RWPE2 (cell line): Measurements from ENCODE around the gene FBXL13.
"Not testable (repeated sequence)": the region's sequence is repeated elsewhere in the genome, so short reads cannot be mapped to it uniquely, and the experiment has no call there.

Experiments used
- ATAC-seq: fragments of 200-7000 bp; cut with Tn5 transposase; 3 replicates; pipeline ENCODE4 v1.9.1; 2021; ENCODE audit warnings: low read depth
- DNase-seq: peaks from one replicate; pipeline ENCODE4 v3.0.0-alpha.2; 2020; ENCODE audit warnings: low spot score
- H3K27ac ChIP-seq: fragments of 450-650 bp; 2 replicates; pipeline ENCODE4 v1.5.1; 2017; ENCODE audit warnings: mild to moderate bottlenecking; ENCODE audit not compliant: poor library complexity, severe bottlenecking
- H3K27me3 ChIP-seq: fragments of 250-450 bp; sonication (Bioruptor Pico); 2 replicates; pipeline ENCODE4 v1.5.1; 2021; ENCODE audit warnings: mild to moderate bottlenecking, moderate library complexity; ENCODE audit not compliant: insufficient read depth, poor library complexity, severe bottlenecking
- H3K36me3 ChIP-seq: fragments of 250-450 bp; sonication (Bioruptor Pico); 2 replicates; pipeline ENCODE4 v1.5.1; 2020; ENCODE audit warnings: low read depth, mild to moderate bottlenecking, moderate library complexity
- H3K4me1 ChIP-seq: fragments of 250-450 bp; sonication (Bioruptor Pico); 2 replicates; pipeline ENCODE4 v1.5.1; 2021; ENCODE audit warnings: mild to moderate bottlenecking, moderate library complexity; ENCODE audit not compliant: insufficient read depth, poor library complexity, severe bottlenecking
- H3K4me3 ChIP-seq: fragments of 250-450 bp; sonication (Bioruptor Pico); 2 replicates; pipeline ENCODE4 v1.5.1; 2021; ENCODE audit warnings: mild to moderate bottlenecking, moderate library complexity; ENCODE audit not compliant: severe bottlenecking
- H3K9me3 ChIP-seq: fragments of 250-450 bp; sonication (Bioruptor Pico); 2 replicates; pipeline ENCODE4 v1.5.1; 2021; ENCODE audit warnings: mild to moderate bottlenecking, moderate library complexity; ENCODE audit not compliant: severe bottlenecking
- TF ChIP-seq, protein P1 (sequence below): fragments of 450-650 bp; IDR thresholded peaks from one replicate; pipeline ENCODE4 v1.5.1; 2017; ENCODE audit warnings: mild to moderate bottlenecking, moderate library complexity; ENCODE audit not compliant: poor library complexity, severe bottlenecking

Gene FBXL13

GRCh38 chr7:102840404-102840803 is 234.2 kb downstream of the FBXL13 start:
- TF ChIP-seq, protein P1, sequence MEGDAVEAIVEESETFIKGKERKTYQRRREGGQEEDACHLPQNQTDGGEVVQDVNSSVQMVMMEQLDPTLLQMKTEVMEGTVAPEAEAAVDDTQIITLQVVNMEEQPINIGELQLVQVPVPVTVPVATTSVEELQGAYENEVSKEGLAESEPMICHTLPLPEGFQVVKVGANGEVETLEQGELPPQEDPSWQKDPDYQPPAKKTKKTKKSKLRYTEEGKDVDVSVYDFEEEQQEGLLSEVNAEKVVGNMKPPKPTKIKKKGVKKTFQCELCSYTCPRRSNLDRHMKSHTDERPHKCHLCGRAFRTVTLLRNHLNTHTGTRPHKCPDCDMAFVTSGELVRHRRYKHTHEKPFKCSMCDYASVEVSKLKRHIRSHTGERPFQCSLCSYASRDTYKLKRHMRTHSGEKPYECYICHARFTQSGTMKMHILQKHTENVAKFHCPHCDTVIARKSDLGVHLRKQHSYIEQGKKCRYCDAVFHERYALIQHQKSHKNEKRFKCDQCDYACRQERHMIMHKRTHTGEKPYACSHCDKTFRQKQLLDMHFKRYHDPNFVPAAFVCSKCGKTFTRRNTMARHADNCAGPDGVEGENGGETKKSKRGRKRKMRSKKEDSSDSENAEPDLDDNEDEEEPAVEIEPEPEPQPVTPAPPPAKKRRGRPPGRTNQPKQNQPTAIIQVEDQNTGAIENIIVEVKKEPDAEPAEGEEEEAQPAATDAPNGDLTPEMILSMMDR, result no peak
- H3K4me3 ChIP-seq, result no peak overlapping the region
- ATAC-seq, result no peak
- no peak overlapping the region for H3K27ac ChIP-seq
- H3K36me3 ChIP-seq, result no peaks in the 10 kb centered on the region
- peaks cover 16% of the 10 kb centered on the region for H3K4me1 ChIP-seq
- DNase-seq, result no peak
- no peaks in the 10 kb centered on the region for H3K9me3 ChIP-seq
- no peaks in the 10 kb centered on the region for H3K27me3 ChIP-seq

- H3K4me1 ChIP-seq, result peaks cover 27% of the 10 kb centered on the region
- ATAC-seq, result not testable (repeated sequence)
Measured at GRCh38 chr7:102838572-102839101, 236.0 kb downstream of the FBXL13 start.

DNA sequence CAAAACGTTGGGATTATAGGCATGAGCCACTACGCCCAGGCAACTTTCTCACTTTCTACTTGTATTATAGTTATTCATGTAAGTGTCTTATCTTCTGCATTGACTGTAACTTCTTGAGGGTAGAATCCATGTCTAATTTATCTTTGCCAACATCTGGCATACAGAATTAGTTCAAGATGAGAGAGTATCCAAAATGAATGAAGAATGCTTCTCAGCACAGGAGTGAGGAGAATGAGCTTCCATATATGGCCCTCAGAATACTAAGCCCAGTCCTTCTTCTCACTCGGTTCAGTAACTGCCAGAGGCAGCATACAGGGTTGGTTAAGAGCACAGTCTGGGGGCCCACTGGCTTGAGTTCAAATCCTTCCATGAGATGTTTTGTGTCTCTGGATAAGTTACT is 236.8 kb downstream of the FBXL13 start:
- DNase-seq (no peak), ATAC-seq (no peak)
- Histone ChIP-seq H3K27ac (no peak overlapping the region), H3K4me3 (no peak overlapping the region), H3K36me3 (no peaks in the 10 kb centered on the region), H3K27me3 (no peaks in the 10 kb centered on the region), H3K4me1 (peaks cover 27% of the 10 kb centered on the region), H3K9me3 (no peaks in the 10 kb centered on the region)
- TF ChIP-seq, protein P1, result no peak

More at GRCh38 chr7:102838572-102839101, 236.0 kb downstream of the FBXL13 start:
- not testable (repeated sequence) for H3K27me3 ChIP-seq, DNase-seq, H3K36me3 ChIP-seq, H3K27ac ChIP-seq, H3K9me3 ChIP-seq, H3K4me3 ChIP-seq

DNA sequence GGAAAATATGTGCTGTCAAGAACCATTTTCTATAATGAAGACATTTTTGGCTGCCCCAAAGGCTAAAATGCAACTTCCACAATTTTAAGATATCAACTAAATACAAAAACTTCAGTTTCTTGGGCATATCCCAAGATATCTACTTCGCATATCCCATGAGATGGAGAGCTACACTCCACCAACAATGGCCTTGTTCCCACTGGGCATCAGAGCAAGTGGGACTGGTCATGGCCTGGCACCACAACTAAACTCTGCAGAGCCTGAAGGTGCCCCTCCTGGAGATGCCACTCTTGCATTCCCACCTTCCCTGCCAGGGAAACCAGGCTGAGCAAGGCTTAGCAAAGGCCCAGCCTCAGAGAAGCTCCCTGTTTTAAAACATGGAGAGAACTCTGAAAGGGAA is 237.6 kb downstream of the FBXL13 start:
- H3K4me1 ChIP-seq, result peaks cover 27% of the 10 kb centered on the region
- no peaks in the 10 kb centered on the region for H3K9me3 ChIP-seq
- no peak for DNase-seq
- peak overlapping the region; percentile 80 for H3K27ac ChIP-seq
- TF ChIP-seq, protein P1, result no peak
- H3K4me3 ChIP-seq, result no peak overlapping the region
- no peaks in the 10 kb centered on the region for H3K27me3 ChIP-seq
- ATAC-seq, result no peak
- H3K36me3 ChIP-seq, result no peaks in the 10 kb centered on the region

DNA sequence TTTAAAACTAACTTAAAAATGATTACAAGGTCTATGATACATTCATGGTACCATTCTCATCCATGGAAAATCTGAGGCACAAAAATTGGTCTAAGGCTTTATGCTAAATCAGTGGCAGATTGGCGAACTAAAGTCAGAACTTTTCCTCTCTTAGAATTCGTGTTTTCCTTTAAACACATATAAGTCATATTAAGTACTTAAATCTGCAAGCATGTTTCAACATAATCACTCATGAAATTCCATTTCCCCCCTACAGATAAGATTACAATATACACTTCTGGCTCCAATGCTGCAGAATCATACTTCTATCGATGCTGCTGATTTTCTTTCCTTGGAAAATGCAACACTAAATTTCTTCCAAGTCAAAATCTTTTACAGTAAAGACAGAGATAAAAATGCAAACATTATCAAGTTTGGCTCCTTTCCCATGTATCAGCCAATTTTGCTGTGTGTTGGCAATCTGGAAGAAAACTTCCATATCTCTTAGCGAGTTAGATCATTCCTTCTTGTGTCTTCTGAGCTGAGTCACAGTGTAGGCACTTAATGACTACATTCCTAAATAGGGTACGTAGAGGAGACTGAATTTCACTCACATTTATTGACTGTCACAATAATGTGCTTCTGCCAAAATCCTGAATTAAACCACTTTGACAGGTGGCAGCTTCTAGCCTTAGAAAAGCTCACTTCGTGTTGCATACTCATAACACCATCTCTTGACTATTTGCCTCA is 238.2 kb downstream of the FBXL13 start:
- Histone ChIP-seq H3K9me3 (no peaks in the 10 kb centered on the region), H3K4me3 (no peak overlapping the region), H3K4me1 (peaks cover 27% of the 10 kb centered on the region), H3K36me3 (no peaks in the 10 kb centered on the region), H3K27ac (peak overlapping the region; percentile 80), H3K27me3 (no peaks in the 10 kb centered on the region)
- DNase-seq, result no peak
- ATAC-seq, result peak; percentile 92
- TF ChIP-seq, protein P1, result no peak
